HepG2 (cell line): Measurements from ENCODE around the gene TOB1. TPM values are rescaled to one million over a fixed set of nuclear protein-coding genes. Genes with fewer than 3 reads are reported as not detected.
A peak's percentile ranks its signal among the peaks of the same experiment; 100 is the strongest.

Source experiments
- HDAC2 ChIP-seq: sonication (generic); formaldehyde crosslinking; IDR thresholded peaks from 2 replicates; pipeline ENCODE4 v1.4.0; 2020; ENCODE audit warnings: missing genetic modification reagents
- KLF12 ChIP-seq: sonication (generic); formaldehyde crosslinking; IDR thresholded peaks from 2 replicates; pipeline ENCODE4 v1.4.0; 2020; ENCODE audit warnings: missing genetic modification reagents, borderline replicate concordance
- MIXL1 ChIP-seq: IDR thresholded peaks from 2 replicates; pipeline ENCODE4 v1.6.1; 2016
- REL ChIP-seq: sonication (generic); formaldehyde crosslinking; conservative IDR thresholded peaks from 2 replicates; pipeline ENCODE4 v1.8.0; 2022; ENCODE audit warnings: mild to moderate bottlenecking, missing genetic modification reagents, moderate library complexity
- RXRA ChIP-seq: sonication (generic); formaldehyde crosslinking; IDR thresholded peaks from 2 replicates; pipeline ENCODE4 v1.5.1; 2020; ENCODE audit warnings: missing genetic modification reagents
- ZC3H13 ChIP-seq: sonication (generic); formaldehyde crosslinking; IDR thresholded peaks from 2 replicates; pipeline ENCODE4 v1.8.1; 2023; ENCODE audit warnings: mild to moderate bottlenecking, missing genetic modification reagents, moderate library complexity
- ZMYM4 ChIP-seq: sonication (generic); formaldehyde crosslinking; IDR thresholded peaks from 2 replicates; pipeline ENCODE4 v1.8.1; 2023; ENCODE audit warnings: mild to moderate bottlenecking, missing genetic modification reagents
- ZNF143 ChIP-seq: sonication (generic); formaldehyde crosslinking; IDR thresholded peaks from 2 replicates; pipeline ENCODE4 v1.4.0; 2020; ENCODE audit warnings: missing genetic modification reagents
- ZNF431 ChIP-seq: sonication (generic); formaldehyde crosslinking; IDR thresholded peaks from 2 replicates; pipeline ENCODE4 v1.9.0; 2022; ENCODE audit warnings: missing genetic modification reagents, low read depth, mild to moderate bottlenecking, borderline replicate concordance
- ZNF850 ChIP-seq: sonication (generic); formaldehyde crosslinking; conservative IDR thresholded peaks from 2 replicates; pipeline ENCODE4 v1.9.0; 2021; ENCODE audit warnings: mild to moderate bottlenecking, missing genetic modification reagents
- polyA plus RNA-seq, 8 experiments: library from polyadenylated mRNA; depleted of rRNA in 3 of 8; stranded (reverse) in 7 of 8; unstranded in 1 of 8; fragments of >200 nt; fragmentation: Illumina TruSeq in 4 of 8; extraction: Trizol in 4 of 8; gene quantifications; 2 replicates each; pipeline versions ENCODE4 v1.2.1 to v1.2.3, GENCODE V29; 2011 to 2016; ENCODE audit warnings: low read depth in 4 of 8, missing spikeins in 1 of 8, mixed read lengths in 1 of 8; ENCODE audit not compliant: insufficient read depth in 1 of 8
- total RNA-seq, 5 experiments: library from RNA; depleted of rRNA; stranded (reverse); fragments of >200 nt; fragmentation: Illumina TruSeq; extraction: Trizol; gene quantifications; 2 replicates each; pipeline ENCODE4 v1.2.3, GENCODE V29; 2016; ENCODE audit warnings: low read depth in 1 of 5
- TF ChIP-seq, protein P1 (sequence below), 2 experiments: fragments of 450-650 bp in 1 of 2; sonication (generic) in 1 of 2; formaldehyde crosslinking; IDR thresholded peaks; 2 replicates each; pipeline versions ENCODE4 v1.5.0 to v1.8.0; 2020 to 2022; ENCODE audit warnings: mild to moderate bottlenecking in 1 of 2, missing genetic modification reagents in 1 of 2
- TF ChIP-seq, protein P2 (sequence below): sonication (generic); formaldehyde crosslinking; IDR thresholded peaks from 2 replicates; pipeline ENCODE4 v1.8.0; 2022; ENCODE audit warnings: mild to moderate bottlenecking, missing genetic modification reagents, borderline replicate concordance
- TF ChIP-seq, protein P3 (sequence below): IDR thresholded peaks from 2 replicates; pipeline ENCODE4 v1.6.1; 2016; ENCODE audit warnings: missing compliant biosample characterization, missing genetic modification reagents, borderline replicate concordance
- TF ChIP-seq, protein P4 (sequence below): sonication (generic); formaldehyde crosslinking; IDR thresholded peaks from 2 replicates; pipeline ENCODE4; 2020; ENCODE audit warnings: missing genetic modification reagents, mild to moderate bottlenecking, borderline replicate concordance
- TF ChIP-seq, protein P5 (sequence below), 2 experiments: sonication (generic) in 1 of 2; formaldehyde crosslinking in 1 of 2; IDR thresholded peaks; 2 replicates each; pipeline versions ENCODE4 v1.6.1 to v1.9.0; 2014 to 2022; ENCODE audit warnings: antibody characterized with exemption in 1 of 2, borderline replicate concordance in 1 of 2, inconsistent platforms in 1 of 2, low read depth in 1 of 2, missing genetic modification reagents in 1 of 2

Gene TOB1
- total and polyA plus RNA-seq, 2 of the 13 experiments (the other 11 are each of a cell fraction or from before 2014, with no cell fraction given) = 21.9 to 57.7 TPM

DNA sequence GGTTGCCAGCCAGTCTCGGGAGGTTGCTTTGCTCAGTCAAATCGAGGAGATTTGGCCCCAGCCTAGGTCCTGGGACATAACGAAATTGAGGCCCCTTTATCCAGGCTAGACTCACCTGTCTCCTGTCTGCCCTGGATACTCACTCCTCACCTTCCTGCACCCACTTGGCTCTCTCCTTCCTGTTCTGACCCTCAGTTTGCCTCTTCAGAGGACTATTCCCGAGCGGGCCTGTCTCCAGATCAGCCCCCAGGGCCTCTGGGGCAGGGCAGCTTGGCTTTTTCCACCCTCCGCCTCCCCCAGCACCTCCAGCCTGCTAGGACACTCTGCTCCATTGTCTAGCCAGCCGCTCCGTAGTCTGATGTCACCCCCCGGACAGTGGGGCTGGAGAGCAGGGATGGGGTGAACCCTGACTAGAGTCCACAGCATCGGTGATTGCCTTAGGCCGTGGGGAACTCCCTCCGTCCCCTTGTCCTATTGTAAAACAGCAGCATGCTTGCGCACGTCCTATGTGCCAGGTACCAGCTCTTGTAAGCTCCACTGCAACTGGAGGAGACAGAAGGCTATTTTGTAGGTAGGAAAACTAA is 21.9 kb downstream of the TOB1 start (continued):
- TF ChIP-seq KLF12 (CRISPR knock-in tag) (0 out of 2 replicates have a peak, but pooled peaks have one; percentile 19), HDAC2 (CRISPR knock-in tag) (peak; percentile 86; the same call in 1 of the 2 replicates), ZMYM4 (CRISPR knock-in tag) (peak; percentile 68), ZNF143 (no peak; the same call in 1 of the 2 replicates), MIXL1 (CRISPR knock-in tag) (0 out of 2 replicates have a peak, but pooled peaks have one; percentile 27), RXRA (CRISPR knock-in tag) (peak; percentile 87), ZNF850 (no peak), REL (CRISPR knock-in tag) (no peak), ZC3H13 (no peak), ZNF431 (no peak)
- TF ChIP-seq, protein P1, sequence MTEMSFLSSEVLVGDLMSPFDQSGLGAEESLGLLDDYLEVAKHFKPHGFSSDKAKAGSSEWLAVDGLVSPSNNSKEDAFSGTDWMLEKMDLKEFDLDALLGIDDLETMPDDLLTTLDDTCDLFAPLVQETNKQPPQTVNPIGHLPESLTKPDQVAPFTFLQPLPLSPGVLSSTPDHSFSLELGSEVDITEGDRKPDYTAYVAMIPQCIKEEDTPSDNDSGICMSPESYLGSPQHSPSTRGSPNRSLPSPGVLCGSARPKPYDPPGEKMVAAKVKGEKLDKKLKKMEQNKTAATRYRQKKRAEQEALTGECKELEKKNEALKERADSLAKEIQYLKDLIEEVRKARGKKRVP (CRISPR knock-in tag; IDR thresholded peaks at IDR 0.05) = peak in 1 of 2 experiments; percentile 58; a peak in 1 of 4 replicates
- TF ChIP-seq, protein P2, sequence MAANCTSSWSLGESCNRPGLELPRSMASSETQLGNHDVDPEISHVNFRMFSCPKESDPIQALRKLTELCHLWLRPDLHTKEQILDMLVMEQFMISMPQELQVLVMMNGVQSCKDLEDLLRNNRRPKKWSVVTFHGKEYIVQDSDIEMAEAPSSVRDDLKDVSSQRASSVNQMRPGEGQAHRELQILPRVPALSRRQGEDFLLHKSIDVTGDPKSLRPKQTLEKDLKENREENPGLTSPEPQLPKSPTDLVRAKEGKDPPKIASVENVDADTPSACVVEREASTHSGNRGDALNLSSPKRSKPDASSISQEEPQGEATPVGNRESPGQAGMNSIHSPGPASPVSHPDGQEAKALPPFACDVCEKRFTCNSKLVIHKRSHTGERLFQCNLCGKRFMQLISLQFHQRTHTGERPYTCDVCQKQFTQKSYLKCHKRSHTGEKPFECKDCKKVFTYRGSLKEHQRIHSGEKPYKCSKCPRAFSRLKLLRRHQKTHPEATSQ (CRISPR knock-in tag) = no peak
- TF ChIP-seq, protein P3, sequence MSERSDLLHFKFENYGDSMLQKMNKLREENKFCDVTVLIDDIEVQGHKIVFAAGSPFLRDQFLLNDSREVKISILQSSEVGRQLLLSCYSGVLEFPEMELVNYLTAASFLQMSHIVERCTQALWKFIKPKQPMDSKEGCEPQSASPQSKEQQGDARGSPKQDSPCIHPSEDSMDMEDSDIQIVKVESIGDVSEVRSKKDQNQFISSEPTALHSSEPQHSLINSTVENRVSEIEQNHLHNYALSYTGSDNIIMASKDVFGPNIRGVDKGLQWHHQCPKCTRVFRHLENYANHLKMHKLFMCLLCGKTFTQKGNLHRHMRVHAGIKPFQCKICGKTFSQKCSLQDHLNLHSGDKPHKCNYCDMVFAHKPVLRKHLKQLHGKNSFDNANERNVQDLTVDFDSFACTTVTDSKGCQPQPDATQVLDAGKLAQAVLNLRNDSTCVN = peak; percentile 73
- TF ChIP-seq, protein P4, sequence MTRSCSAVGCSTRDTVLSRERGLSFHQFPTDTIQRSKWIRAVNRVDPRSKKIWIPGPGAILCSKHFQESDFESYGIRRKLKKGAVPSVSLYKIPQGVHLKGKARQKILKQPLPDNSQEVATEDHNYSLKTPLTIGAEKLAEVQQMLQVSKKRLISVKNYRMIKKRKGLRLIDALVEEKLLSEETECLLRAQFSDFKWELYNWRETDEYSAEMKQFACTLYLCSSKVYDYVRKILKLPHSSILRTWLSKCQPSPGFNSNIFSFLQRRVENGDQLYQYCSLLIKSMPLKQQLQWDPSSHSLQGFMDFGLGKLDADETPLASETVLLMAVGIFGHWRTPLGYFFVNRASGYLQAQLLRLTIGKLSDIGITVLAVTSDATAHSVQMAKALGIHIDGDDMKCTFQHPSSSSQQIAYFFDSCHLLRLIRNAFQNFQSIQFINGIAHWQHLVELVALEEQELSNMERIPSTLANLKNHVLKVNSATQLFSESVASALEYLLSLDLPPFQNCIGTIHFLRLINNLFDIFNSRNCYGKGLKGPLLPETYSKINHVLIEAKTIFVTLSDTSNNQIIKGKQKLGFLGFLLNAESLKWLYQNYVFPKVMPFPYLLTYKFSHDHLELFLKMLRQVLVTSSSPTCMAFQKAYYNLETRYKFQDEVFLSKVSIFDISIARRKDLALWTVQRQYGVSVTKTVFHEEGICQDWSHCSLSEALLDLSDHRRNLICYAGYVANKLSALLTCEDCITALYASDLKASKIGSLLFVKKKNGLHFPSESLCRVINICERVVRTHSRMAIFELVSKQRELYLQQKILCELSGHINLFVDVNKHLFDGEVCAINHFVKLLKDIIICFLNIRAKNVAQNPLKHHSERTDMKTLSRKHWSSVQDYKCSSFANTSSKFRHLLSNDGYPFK = peak; percentile 29; the same call in 1 of the 2 replicates
- TF ChIP-seq, protein P5, sequence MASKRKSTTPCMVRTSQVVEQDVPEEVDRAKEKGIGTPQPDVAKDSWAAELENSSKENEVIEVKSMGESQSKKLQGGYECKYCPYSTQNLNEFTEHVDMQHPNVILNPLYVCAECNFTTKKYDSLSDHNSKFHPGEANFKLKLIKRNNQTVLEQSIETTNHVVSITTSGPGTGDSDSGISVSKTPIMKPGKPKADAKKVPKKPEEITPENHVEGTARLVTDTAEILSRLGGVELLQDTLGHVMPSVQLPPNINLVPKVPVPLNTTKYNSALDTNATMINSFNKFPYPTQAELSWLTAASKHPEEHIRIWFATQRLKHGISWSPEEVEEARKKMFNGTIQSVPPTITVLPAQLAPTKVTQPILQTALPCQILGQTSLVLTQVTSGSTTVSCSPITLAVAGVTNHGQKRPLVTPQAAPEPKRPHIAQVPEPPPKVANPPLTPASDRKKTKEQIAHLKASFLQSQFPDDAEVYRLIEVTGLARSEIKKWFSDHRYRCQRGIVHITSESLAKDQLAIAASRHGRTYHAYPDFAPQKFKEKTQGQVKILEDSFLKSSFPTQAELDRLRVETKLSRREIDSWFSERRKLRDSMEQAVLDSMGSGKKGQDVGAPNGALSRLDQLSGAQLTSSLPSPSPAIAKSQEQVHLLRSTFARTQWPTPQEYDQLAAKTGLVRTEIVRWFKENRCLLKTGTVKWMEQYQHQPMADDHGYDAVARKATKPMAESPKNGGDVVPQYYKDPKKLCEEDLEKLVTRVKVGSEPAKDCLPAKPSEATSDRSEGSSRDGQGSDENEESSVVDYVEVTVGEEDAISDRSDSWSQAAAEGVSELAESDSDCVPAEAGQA (IDR thresholded peaks at IDR 0.05; ENCODE audit: low read depth) = 0 out of 2 replicates have a peak, but pooled peaks have one; percentile 54
- TF ChIP-seq, protein P5 (CRISPR knock-in tag; IDR thresholded peaks at IDR 0.05; ENCODE audit: borderline replicate concordance) = no peak
